NCI-H69 (cell line): ENCODE data around the gene CHMP3.
A peak's percentile ranks its signal among the peaks of the same experiment; 100 is the strongest.
"Not testable (repeated sequence)": the region's sequence is repeated elsewhere in the genome, so short reads cannot be mapped to it uniquely, and the experiment has no call there.

Experiments
- DNase-seq: peaks from one replicate; lab custom pipeline; 2025; lab: John Stamatoyannopoulos, UW

Gene CHMP3

GRCh38 chr2:86562922-86563649 is at the start of gene CHMP3:
TSS of gene CHMP3 (minus strand) at chr2:86563443. CDS start at chr2:86563348, 95 bp downstream.
- peak; percentile 95 for DNase-seq

DNA sequence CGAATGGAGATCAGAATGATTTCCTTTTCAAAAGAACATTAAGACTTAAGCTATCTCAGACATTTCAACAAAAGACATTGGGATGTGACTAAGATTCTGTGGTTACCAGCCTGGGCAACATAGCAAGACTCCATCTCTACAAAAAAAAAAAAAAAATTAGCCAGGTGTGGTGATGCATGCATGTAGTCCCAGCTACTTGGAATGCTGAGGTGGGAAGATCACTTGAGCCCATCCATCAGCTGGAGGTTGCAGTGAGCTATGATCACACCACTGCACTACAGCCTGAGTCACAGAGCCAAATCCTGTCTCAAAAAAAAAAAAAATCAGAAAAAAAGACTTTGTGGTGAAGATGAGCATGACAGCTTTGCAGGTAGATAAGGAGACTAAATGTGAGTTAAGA is 47.6 kb upstream of the CHMP3 start:
- no peak for DNase-seq

GRCh38 chr2:86608832-86609410 is 45.7 kb upstream of the CHMP3 start:
- DNase-seq: no peak

DNA sequence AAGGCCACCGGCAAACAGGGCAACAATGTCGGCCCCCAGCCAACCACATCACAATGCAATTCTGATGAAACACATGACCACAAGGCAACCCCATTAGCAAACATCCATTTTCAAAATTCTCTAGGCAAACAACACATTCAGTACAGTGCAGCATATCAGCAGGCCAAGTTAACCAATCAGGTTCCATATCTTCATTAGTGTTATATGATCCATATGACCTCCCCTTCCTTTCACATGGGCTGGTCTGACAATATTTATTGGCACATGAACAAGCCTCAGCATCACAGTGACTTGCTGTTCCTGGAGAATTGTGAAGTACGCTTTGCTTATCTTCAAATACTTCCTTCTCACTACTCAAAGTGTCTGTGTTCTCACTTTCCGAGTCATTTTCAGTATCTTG is 40.7 kb upstream of the CHMP3 start:
- DNase-seq: no peak

DNA sequence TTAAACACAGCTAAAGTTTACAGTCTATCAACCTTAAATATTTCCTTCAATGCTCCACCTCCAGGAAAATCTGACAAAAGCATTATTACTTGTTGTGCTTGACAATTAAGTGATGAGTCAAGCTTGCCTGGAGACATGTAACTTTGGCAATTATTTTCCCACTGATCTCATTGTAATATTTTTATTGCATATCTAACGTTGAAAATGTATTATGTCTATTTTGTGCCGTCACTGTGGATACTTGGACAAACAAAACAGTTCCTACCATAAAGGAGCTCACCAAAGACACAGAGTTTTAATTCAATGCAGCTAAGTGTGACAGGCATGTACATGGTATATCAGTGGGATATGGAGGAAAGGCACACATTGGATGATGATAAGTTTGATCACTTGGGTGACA is 35.7 kb upstream of the CHMP3 start:
- DNase-seq: no peak

DNA sequence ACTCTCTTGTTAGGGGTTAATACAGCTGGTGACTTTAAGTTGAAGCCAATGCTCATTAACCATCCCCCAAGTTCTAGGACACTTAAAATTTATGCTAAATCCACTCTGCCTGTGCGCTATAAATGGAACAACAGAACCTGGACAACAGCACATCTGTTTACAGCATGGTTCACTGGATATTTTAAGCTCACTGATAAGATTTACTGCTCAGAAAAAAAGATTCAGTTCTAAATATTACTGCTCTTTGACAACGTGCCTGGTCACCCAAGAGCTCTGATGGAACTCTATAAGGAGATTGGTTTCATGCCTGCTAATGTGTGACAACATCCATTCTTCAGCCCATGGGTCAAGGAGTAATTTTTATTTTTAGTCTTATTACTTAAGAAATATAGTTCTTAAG is 32.9 kb upstream of the CHMP3 start:
- no peak for DNase-seq

- DNase-seq: no peak
Measured at GRCh38 chr2:86593266-86593665, 30.0 kb upstream of the CHMP3 start.

DNA sequence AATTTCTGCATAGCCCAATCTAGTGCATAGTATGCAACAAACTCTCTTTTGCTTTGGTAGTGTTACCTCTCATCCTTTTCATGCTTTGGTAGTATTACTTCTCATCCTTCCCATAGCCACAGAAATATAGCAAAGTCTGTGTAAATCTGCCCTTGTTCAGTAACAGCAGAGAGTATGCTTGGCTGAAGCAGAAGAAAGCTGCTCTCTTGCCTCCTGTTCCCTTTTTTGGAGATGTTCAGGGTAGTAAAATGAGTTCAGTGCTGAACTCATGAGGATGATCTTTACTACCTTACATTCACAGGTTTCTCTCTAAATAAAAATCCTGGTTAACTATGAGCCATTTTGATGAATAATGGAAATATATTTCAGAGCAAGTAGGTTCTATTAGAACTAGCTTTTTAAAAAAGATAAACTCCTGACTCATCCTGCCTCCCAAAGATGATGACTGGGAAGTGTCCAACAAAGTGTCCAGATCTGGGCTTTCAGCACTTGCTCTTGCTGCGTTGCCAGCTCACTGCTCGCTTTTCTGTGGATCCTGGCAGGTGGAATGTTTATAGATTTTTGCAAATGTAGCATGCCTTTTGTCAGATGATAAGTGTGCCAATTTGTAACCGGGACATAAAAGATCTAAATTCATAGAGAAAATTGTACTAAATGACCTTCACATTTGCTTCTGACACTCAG is 29.4 kb upstream of the CHMP3 start:
- DNase-seq: no peak

GRCh38 chr2:86589701-86590100 is 26.5 kb upstream of the CHMP3 start:
- DNase-seq: not testable (repeated sequence)

DNA sequence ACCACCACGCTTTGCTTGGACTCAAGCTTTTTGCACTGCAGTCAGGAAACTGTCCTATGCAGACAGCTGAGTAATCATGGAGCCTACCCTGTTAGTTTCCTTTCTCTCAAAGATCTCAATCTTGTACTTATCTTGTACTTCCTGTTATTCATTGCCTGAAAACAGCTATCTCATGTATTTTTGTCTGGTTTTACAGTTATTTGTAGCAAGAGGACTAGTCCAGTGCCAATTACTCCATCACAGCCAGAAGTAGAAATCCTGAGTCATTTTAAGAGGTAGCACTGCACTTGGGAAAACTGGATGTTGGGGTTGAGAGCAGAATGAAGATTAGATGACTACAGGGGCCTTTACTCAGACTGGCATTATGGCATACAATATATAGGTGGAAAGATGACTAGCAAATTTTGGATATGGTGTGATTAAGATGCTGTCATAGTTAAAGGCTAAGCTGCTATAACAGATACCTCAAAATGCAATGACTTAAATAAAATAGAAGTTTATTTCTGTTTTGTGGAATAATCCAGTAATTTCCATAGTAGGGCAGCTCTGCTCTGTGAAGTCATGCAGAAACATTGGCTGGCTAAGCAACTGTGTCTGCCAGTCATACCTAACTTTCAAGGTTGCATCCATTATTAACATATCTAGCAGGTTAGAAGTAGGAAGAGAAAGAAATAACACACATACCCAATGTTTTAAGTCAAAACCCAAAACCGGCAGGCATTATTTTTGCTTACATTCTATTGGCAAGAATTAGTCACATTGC is 21.1 kb upstream of the CHMP3 start:
- no peak for DNase-seq

GRCh38 chr2:86580560-86580959 is 17.3 kb upstream of the CHMP3 start:
- no peak for DNase-seq

DNA sequence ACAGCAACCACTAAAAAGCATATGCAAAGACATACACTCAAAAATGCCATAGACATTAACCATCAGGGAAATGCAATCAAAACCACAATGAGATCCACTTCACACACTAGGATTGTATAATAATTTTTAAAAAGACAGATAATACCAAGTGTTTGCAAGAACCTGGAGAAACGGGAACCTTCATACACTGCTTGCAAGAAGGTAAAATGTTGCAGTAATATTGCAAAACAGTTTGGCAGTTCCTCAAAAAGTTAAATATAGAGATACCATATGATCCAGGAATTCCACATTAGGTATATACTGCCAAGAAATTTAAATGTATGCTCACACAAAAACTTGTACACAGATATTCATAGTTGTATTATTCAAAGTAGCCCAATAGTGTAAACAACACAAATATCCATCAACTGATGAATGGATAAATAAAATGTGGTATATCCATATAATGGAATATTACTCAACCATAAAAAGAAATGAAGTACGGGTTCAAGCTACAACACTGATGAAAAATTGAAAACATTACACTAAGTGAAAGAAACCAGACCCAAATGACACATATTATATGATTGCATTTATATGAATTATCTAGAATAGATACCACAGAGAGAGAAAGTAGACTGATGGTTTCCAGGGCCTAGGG is 14.7 kb upstream of the CHMP3 start:
- DNase-seq: no peak

- DNase-seq: no peak
Measured at GRCh38 chr2:86570059-86570458, 6.8 kb upstream of the CHMP3 start.

DNA sequence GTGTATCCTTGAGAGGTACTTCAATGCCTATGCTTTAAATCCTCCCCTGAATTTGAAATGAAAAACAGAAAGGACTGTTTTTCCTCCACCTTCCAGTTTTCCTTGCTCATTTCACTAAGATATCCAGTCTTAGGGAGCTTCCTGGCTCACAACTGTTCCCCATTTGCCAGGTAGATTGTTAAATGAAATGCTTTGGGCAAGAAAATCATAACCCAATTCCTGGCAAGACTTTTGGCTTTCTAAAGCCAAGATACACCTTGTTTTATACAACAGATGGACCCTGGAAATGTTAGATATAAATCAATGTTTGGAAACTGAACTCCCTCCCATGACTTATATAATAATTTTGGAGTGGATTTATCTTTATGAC is 3.6 kb upstream of the CHMP3 start:
- DNase-seq: no peak

- DNase-seq: peak; percentile 21
Measured at GRCh38 chr2:86566158-86566820, 3.0 kb upstream of the CHMP3 start.

GRCh38 chr2:86563650-86564061 is 413 bp upstream of the CHMP3 start:
- no peak for DNase-seq

- DNase-seq: no peak
Measured at GRCh38 chr2:86562485-86562921, 740 bp downstream of the CHMP3 start.

DNA sequence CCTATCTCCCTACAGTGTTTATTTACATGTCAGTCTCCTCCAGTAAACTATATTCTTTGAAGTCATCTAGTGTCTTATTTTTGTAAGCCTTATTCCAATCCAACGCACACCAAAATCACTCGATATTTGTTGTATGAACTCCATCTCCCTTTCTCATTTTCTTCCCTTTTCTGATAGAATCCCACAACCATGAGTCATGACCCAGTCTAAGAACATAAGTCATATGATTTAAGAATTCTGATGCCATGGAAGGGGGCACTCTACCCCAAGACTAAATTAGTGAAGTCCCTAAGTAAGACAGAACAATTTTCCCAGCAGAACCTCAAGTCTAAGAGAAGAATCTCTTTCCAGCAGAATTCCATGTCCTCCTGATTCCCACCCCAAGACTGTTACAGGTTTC is 5.4 kb downstream of the CHMP3 start:
- no peak for DNase-seq

DNA sequence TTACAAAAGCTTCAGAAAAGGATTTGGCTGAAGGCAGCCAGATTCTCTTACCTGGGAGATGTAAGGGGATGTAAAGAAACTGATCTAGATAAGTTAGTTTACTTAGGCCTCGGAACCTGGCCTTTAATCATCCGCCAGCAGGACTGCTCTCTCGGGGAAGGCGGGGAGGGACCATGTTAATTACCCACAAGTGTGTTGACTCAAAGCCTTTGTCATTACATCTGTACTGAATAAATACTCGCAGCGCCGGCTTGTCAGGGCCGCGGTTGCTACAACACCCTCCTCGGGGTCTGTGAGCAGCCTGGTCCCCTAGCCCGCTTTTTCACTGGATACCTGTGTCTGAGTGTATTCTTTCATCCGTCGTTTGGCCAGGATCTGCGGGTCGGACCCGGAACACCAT is 6.7 kb downstream of the CHMP3 start:
- DNase-seq: no peak

DNA sequence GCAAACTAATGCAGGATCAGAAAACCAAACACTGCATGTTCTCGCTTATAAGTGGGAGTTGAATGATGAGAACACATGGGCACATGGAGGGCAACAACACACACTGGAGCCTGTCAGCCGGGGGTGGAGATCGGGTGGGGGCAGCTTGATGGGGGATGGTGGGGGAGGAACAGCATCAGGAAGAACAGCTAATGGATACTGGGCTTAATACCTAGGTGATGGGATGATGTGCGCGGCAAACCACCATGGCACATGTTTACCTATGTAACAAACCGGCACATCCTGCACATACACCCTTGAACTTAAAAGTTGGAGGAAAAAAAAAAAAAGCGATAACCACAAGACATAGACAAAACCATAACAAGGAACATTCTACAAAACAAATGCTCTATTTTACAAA is 10.4 kb downstream of the CHMP3 start:
- DNase-seq: no peak

GRCh38 chr2:86549963-86550725 is 13.1 kb downstream of the CHMP3 start:
- not testable (repeated sequence) for DNase-seq
